ENCODE data around the gene TLL1. TPM values are rescaled to one million over a fixed set of nuclear protein-coding genes. Genes with fewer than 3 reads are reported as not detected.

Gene TLL1
- polyA plus RNA-seq, 1 of the 3 experiments (the other 2 are of a cell fraction), result 0.07 TPM

DNA sequence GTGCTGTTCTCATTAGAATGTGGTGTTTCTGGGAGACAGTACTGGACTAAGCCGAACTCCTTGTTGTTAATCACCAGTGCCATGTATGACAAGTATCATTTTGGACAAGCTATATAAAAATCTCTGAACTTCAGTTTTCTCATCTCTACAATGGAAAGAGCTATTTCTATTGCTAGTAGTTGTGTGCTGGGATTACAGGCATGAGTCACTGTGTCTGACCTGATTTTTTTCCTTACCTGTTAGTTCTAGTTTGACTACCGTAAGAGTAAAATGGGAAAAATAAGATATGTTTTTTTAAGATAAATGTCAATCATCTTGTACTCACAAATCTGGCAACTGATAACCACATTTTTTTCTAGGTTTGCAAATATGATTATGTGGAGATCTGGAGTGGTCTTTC, 192.3 kb downstream of the TLL1 start:
- Histone ChIP-seq H3K4me3 (ENCODE audit: low read depth in 2 of 2, low read length in 1 of 2) (no peak overlapping the region), H3K27me3 (ENCODE audit: insufficient read depth) (no peaks in the 10 kb centered on the region), H3K27ac (ENCODE audit: low read depth in 2 of 2, low read length in 1 of 2) (no peak overlapping the region), H3F3A (replicated peaks; ENCODE audit: insufficient read depth) (no peaks in the 10 kb centered on the region), H4K20me1 (ENCODE audit: insufficient read depth) (no peaks in the 10 kb centered on the region), H3K79me2 (ENCODE audit: insufficient read depth) (no peaks in the 10 kb centered on the region), H3K9me3 (no peaks in the 10 kb centered on the region), H3K9ac (no peak overlapping the region), H3K4me2 (no peak overlapping the region), H3K4me1 (ENCODE audit: control insufficient read depth in 1 of 2, insufficient read depth in 2 of 2, low read depth in 1 of 2, low read length in 1 of 2) (no peaks in the 10 kb centered on the region), H2AFZ (ENCODE audit: low read depth) (no peak overlapping the region), H3K9me2 (no peaks in the 10 kb centered on the region), H3K36me3 (replicated peaks in 1 of 2; ENCODE audit: control insufficient read depth in 1 of 2, insufficient read depth in 2 of 2, low read length in 1 of 2) (no peaks in the 10 kb centered on the region)
- TF ChIP-seq GATA2 (CRISPR knock-in tag; IDR thresholded peaks at IDR 0.05) (no peak), TEAD4 (IDR thresholded peaks at IDR 0.05; ENCODE audit: borderline replicate concordance, insufficient read depth) (no peak), YY1 (IDR thresholded peaks at IDR 0.05; ENCODE audit: low read depth) (no peak), PBX3 (IDR thresholded peaks at IDR 0.05) (no peak), EZH2phosphoT487 (IDR thresholded peaks at IDR 0.05; ENCODE audit: borderline replicate concordance, low read depth) (no peak), SMC3 (IDR thresholded peaks at IDR 0.05; ENCODE audit: low read depth, low read length) (no peak), EP300 (IDR thresholded peaks at IDR 0.05; ENCODE audit: borderline replicate concordance in 1 of 2, low read depth in 1 of 2, low read length in 1 of 2) (no peak)
- ChIA-PET POLR2A (no interaction called here), CTCF (no interaction called here)
- WGBS (ENCODE audit: low lambda C conversion rate), result 46% methylated on average over 2 of the region's 2 CpGs
- DNase-seq, result no peak

DNA sequence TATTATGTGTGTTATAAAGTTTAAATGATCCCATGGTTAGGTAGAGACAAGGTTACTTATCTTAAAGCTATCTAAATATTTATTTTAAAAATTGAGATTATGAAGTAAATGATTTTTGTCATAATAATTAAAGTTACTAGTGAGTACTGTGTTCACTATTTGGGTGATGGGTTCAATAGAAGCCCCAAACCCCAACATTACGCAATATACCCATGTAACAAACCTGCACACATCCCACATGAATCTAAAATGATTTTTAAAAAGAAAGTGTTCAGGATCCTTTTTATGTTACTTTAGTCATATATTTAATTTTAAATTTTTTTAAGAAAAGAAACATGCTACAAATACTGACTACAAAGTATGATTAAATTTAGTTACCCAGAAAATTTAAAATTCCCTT, 193.9 kb downstream of the TLL1 start:
- POLR2A ChIA-PET, result no interaction called here

More for the DNA sequence above, 193.9 kb downstream of the TLL1 start:
- CTCF ChIA-PET, result no interaction called here
- H3K79me2 ChIP-seq (ENCODE audit: insufficient read depth), result no peaks in the 10 kb centered on the region
- no peaks in the 10 kb centered on the region for H3K9me3 ChIP-seq
- no peaks in the 10 kb centered on the region for H3F3A ChIP-seq (replicated peaks; ENCODE audit: insufficient read depth)
- no peak overlapping the region for H3K9ac ChIP-seq
- no peak overlapping the region for H3K27ac ChIP-seq (ENCODE audit: low read depth in 2 of 2, low read length in 1 of 2)
- no peak overlapping the region for H3K4me3 ChIP-seq (ENCODE audit: low read depth in 2 of 2, low read length in 1 of 2)
- no peaks in the 10 kb centered on the region for H3K27me3 ChIP-seq (ENCODE audit: insufficient read depth)
- H3K36me3 ChIP-seq (replicated peaks in 1 of 2; ENCODE audit: control insufficient read depth in 1 of 2, insufficient read depth in 2 of 2, low read length in 1 of 2), result no peaks in the 10 kb centered on the region
- no peak overlapping the region for H3K4me2 ChIP-seq
- no peaks in the 10 kb centered on the region; a peak in 1 of 4 replicates for H3K4me1 ChIP-seq (ENCODE audit: control insufficient read depth in 1 of 2, insufficient read depth in 2 of 2, low read depth in 1 of 2, low read length in 1 of 2)
- WGBS (ENCODE audit: low lambda C conversion rate), result 58% methylated on average over 1 of the region's 1 CpG
- H4K20me1 ChIP-seq (ENCODE audit: insufficient read depth), result no peaks in the 10 kb centered on the region
- DNase-seq, result no peak
- no peak overlapping the region for H2AFZ ChIP-seq (ENCODE audit: low read depth)
- TF ChIP-seq RCOR1 (IDR thresholded peaks at IDR 0.05; ENCODE audit: low read length) (no peak), REST (IDR thresholded peaks at IDR 0.05; ENCODE audit: low read depth, low read length) (no peak), GABPA (IDR thresholded peaks at IDR 0.05; ENCODE audit: low read depth) (no peak)
- TF ChIP-seq, protein P1, sequence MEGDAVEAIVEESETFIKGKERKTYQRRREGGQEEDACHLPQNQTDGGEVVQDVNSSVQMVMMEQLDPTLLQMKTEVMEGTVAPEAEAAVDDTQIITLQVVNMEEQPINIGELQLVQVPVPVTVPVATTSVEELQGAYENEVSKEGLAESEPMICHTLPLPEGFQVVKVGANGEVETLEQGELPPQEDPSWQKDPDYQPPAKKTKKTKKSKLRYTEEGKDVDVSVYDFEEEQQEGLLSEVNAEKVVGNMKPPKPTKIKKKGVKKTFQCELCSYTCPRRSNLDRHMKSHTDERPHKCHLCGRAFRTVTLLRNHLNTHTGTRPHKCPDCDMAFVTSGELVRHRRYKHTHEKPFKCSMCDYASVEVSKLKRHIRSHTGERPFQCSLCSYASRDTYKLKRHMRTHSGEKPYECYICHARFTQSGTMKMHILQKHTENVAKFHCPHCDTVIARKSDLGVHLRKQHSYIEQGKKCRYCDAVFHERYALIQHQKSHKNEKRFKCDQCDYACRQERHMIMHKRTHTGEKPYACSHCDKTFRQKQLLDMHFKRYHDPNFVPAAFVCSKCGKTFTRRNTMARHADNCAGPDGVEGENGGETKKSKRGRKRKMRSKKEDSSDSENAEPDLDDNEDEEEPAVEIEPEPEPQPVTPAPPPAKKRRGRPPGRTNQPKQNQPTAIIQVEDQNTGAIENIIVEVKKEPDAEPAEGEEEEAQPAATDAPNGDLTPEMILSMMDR (IDR thresholded peaks at IDR 0.05), result no peak
- H3K9me2 ChIP-seq, result no peaks in the 10 kb centered on the region

All from SK-N-SH (cell line).